GM23338 (cell line): Measurements from ENCODE around the gene KCMF1. TPM values are rescaled to one million over a fixed set of nuclear protein-coding genes. Genes with fewer than 3 reads are reported as not detected.

Experiments used
- ATAC-seq: fragments of 200-7000 bp; cut with Tn5 transposase; 3 replicates; pipeline ENCODE4 v1.9.1; 2020
- DNase-seq: peaks from one replicate; pipeline ENCODE4 v3.0.0-alpha.2; 2015; ENCODE audit warnings: low spot score
- H2AFZ ChIP-seq: fragments of 200-600 bp; sonication (generic); 2 replicates; pipeline ENCODE4 v1.8.0; 2016; ENCODE audit warnings: antibody characterized with exemption, mild to moderate bottlenecking, moderate library complexity
- H3F3A ChIP-seq: fragments of 200-600 bp; sonication (generic); replicated peaks from 2 replicates; pipeline ENCODE4 v1.8.0; 2017; ENCODE audit warnings: antibody characterized with exemption, mixed run types, low read depth
- H3K27ac ChIP-seq: fragments of 200-600 bp; sonication (generic); 2 replicates; pipeline ENCODE4 v1.6.1; 2016; ENCODE audit warnings: low read depth
- H3K27me3 ChIP-seq: fragments of 200-600 bp; sonication (generic); 2 replicates; pipeline ENCODE4 v1.8.0; 2016; ENCODE audit warnings: mild to moderate bottlenecking, mixed run types, moderate library complexity; ENCODE audit not compliant: insufficient read depth
- H3K36me3 ChIP-seq: fragments of 200-600 bp; sonication (generic); 2 replicates; pipeline ENCODE4 v1.8.0; 2016; ENCODE audit warnings: mild to moderate bottlenecking; ENCODE audit not compliant: insufficient read depth
- H3K4me1 ChIP-seq: fragments of 200-600 bp; sonication (generic); 2 replicates; pipeline ENCODE4 v1.8.0; 2016; ENCODE audit warnings: mild to moderate bottlenecking, moderate library complexity; ENCODE audit not compliant: insufficient read depth
- H3K4me2 ChIP-seq: fragments of 200-600 bp; sonication (generic); 2 replicates; pipeline ENCODE4 v1.7.1; 2017; ENCODE audit warnings: mixed run types
- H3K4me3 ChIP-seq: fragments of 200-600 bp; sonication (generic); 2 replicates; pipeline ENCODE4 v1.6.1; 2016; ENCODE audit warnings: mixed run types
- H3K79me2 ChIP-seq: fragments of 200-600 bp; sonication (generic); replicated peaks from 2 replicates; pipeline ENCODE4 v1.8.0; 2017; ENCODE audit warnings: mild to moderate bottlenecking; ENCODE audit not compliant: insufficient read depth
- H3K9me2 ChIP-seq: fragments of 200-600 bp; sonication (generic); 2 replicates; pipeline ENCODE4 v1.8.0; 2017; ENCODE audit not compliant: insufficient read depth
- H4K20me1 ChIP-seq: fragments of 200-600 bp; sonication (generic); replicated peaks from 2 replicates; pipeline ENCODE4 v1.8.0; 2017; ENCODE audit warnings: mild to moderate bottlenecking; ENCODE audit not compliant: insufficient read depth
- H3K27ac Mint-ChIP-seq: 2 replicates; pipeline ENCODE4 v1.8.0; 2020; ENCODE audit warnings: inconsistent platforms, mild to moderate bottlenecking, moderate library complexity, mixed read lengths
- H3K27me3 Mint-ChIP-seq: 3 replicates; pipeline ENCODE4 v1.8.0; 2022; ENCODE audit warnings: low read depth, mild to moderate bottlenecking, moderate library complexity, mixed read lengths, inconsistent platforms; ENCODE audit not compliant: insufficient read depth, poor library complexity
- H3K36me3 Mint-ChIP-seq: 3 replicates; pipeline ENCODE4 v1.8.0; 2021; ENCODE audit warnings: low read depth, mild to moderate bottlenecking, inconsistent platforms, moderate library complexity, mixed read lengths
- H3K4me1 Mint-ChIP-seq: 3 replicates; pipeline ENCODE4 v1.8.0; 2020; ENCODE audit warnings: mild to moderate bottlenecking, inconsistent platforms, mixed read lengths
- H3K4me3 Mint-ChIP-seq: 3 replicates; pipeline ENCODE4 v1.8.0; 2021; ENCODE audit warnings: moderate library complexity, mild to moderate bottlenecking, inconsistent platforms, mixed read lengths
- H3K9me3 Mint-ChIP-seq: 3 replicates; pipeline ENCODE4 v1.8.0; 2020; ENCODE audit warnings: moderate library complexity, mild to moderate bottlenecking, inconsistent platforms, mixed read lengths
- CREB1 ChIP-seq: fragments of 250-450 bp; sonication (Bioruptor Pico); IDR thresholded peaks from 2 replicates; pipeline ENCODE4 v1.5.0; 2020; ENCODE audit warnings: low read depth, mild to moderate bottlenecking, moderate library complexity
- ETS1 ChIP-seq: IDR thresholded peaks from 2 replicates; pipeline ENCODE4 v1.6.1; 2016; ENCODE audit warnings: antibody characterized with exemption
- JUNB ChIP-seq: IDR thresholded peaks from one replicate; pipeline ENCODE4 v1.6.1; 2016; ENCODE audit warnings: antibody characterized with exemption; ENCODE audit not compliant: unreplicated experiment
- POLR2AphosphoS5 ChIP-seq: IDR thresholded peaks from 2 replicates; pipeline ENCODE4 v1.6.1; 2016; ENCODE audit warnings: antibody characterized with exemption, low read depth
- REST ChIP-seq: IDR thresholded peaks from one replicate; pipeline ENCODE4 v1.6.1; 2018; ENCODE audit warnings: antibody characterized with exemption; ENCODE audit not compliant: unreplicated experiment
- ZNF114 ChIP-seq: fragments of 250-450 bp; sonication (Bioruptor Pico); IDR thresholded peaks from 2 replicates; pipeline ENCODE4 v1.5.0; 2020; ENCODE audit warnings: mild to moderate bottlenecking, moderate library complexity
- ZNF331 ChIP-seq: fragments of 250-450 bp; sonication (Bioruptor Pico); IDR thresholded peaks from 2 replicates; pipeline ENCODE4 v1.5.0; 2020; ENCODE audit warnings: low read depth, mild to moderate bottlenecking, moderate library complexity
- ZNF462 ChIP-seq: fragments of 250-450 bp; sonication (Bioruptor Pico); IDR thresholded peaks from 2 replicates; pipeline ENCODE4 v1.5.0; 2020; ENCODE audit warnings: mild to moderate bottlenecking, moderate library complexity
- polyA plus RNA-seq: library from polyadenylated mRNA; unstranded; fragments of >200 nt; fragmentation: Nextera tagmentation; extraction: Ambion mirVana; gene quantifications from 2 replicates; pipeline ENCODE4 v1.2.1, GENCODE V29; 2016
- total RNA-seq: library from RNA; depleted of rRNA; stranded (reverse); fragments of >200 nt; shearing (Covaris generic); gene quantifications from 2 replicates; pipeline ENCODE4 v1.2.3, GENCODE V29; 2014

Gene KCMF1
- total and polyA plus RNA-seq, 2 experiments from 2014 or later = 29.3 to 120 TPM

GRCh38 chr2:84962917-84963316, 8.0 kb upstream of the KCMF1 start:
- no peak for DNase-seq
- no peak overlapping the region for H3K27ac Mint-ChIP-seq
- Histone ChIP-seq H3K79me2 (peaks cover 64% of the 10 kb centered on the region), H3K27ac (no peak overlapping the region), H3K4me1 (peaks cover 25% of the 10 kb centered on the region), H2AFZ (no peak overlapping the region), H4K20me1 (peaks cover 19% of the 10 kb centered on the region), H3K4me3 (no peak overlapping the region), H3K27me3 (no peaks in the 10 kb centered on the region), H3K4me2 (no peak overlapping the region), H3K36me3 (peaks cover 18% of the 10 kb centered on the region; the same call in 1 of the 2 replicates), H3K9me2 (no peaks in the 10 kb centered on the region; the same call in 1 of the 2 replicates), H3F3A (peaks cover 28% of the 10 kb centered on the region)
- no peak for ATAC-seq
- H3K4me1 Mint-ChIP-seq = peaks cover 54% of the 10 kb centered on the region
- H3K4me3 Mint-ChIP-seq = no peak overlapping the region; the same call in 2 of the 3 replicates
- H3K36me3 Mint-ChIP-seq = peaks cover 67% of the 10 kb centered on the region
- TF ChIP-seq ZNF462 (CRISPR knock-in tag) = no peak
- no peak for TF ChIP-seq ETS1
- no peak for TF ChIP-seq REST
- TF ChIP-seq POLR2AphosphoS5 = 0 out of 2 replicates have a peak, but pooled peaks have one; percentile 1
- no peak for TF ChIP-seq CREB1 (CRISPR knock-in tag)
- TF ChIP-seq ZNF114 (CRISPR knock-in tag) = no peak
- no peak for TF ChIP-seq JUNB
- no peak for TF ChIP-seq ZNF331 (CRISPR knock-in tag)
- no peaks in the 10 kb centered on the region for H3K9me3 Mint-ChIP-seq
- H3K27me3 Mint-ChIP-seq = peaks cover 20% of the 10 kb centered on the region
